CD4-positive, alpha-beta T cell (primary cell): Measurements from ENCODE around the gene ATP2B2. TPM values are rescaled to one million over a fixed set of nuclear protein-coding genes. Genes with fewer than 3 reads are reported as not detected.

Source experiments
- ATAC-seq: fragments of 200-7000 bp; cut with Tn5 transposase; one replicate; pipeline ENCODE4 v1.10.0; 2022; ENCODE audit warnings: mild to moderate bottlenecking; ENCODE audit not compliant: poor library complexity
- CTCF ChIA-PET: fragments of 350-600 bp; sonication (Branson Sonifier 250); formaldehyde crosslinking; loops from one replicate; lab custom pipeline; 2021; ENCODE audit warnings: antibody characterized with exemption, inconsistent platforms; lab: Charles Lee
- POLR2A ChIA-PET: fragments of 350-600 bp; sonication (Branson Sonifier 250); formaldehyde crosslinking; loops from one replicate; lab custom pipeline; 2021; ENCODE audit warnings: antibody characterized with exemption, inconsistent platforms; lab: Charles Lee
- DNase-seq, 14 experiments: peaks; one replicate each; pipeline ENCODE4 v3.0.0-alpha.2; 2013 to 2020; ENCODE audit warnings: mixed read lengths in 2 of 14
- H3K27ac ChIP-seq, 2 donors: one replicate each; pipeline versions ENCODE4 v1.5.1 to v1.7.0; 2013; ENCODE audit warnings: low read length in 2 of 2, low read depth in 1 of 2, mild to moderate bottlenecking in 1 of 2
- H3K27me3 ChIP-seq, 2 experiments: 1 replicate in 1 of 2; 2 replicates in 1 of 2; pipeline versions ENCODE4 v1.6.1 to v1.7.0; 2013; ENCODE audit warnings: low read length in 2 of 2, control low read depth in 1 of 2, mild to moderate bottlenecking in 1 of 2, moderate library complexity in 1 of 2; ENCODE audit not compliant: insufficient read depth in 2 of 2, control insufficient read depth in 1 of 2
- H3K36me3 ChIP-seq: one replicate; pipeline ENCODE4 v1.6.1; 2013; ENCODE audit warnings: low read length, control low read depth; ENCODE audit not compliant: insufficient read depth
- H3K4me1 ChIP-seq: one replicate; pipeline ENCODE4 v1.6.1; 2013; ENCODE audit warnings: low read length, control low read depth; ENCODE audit not compliant: insufficient read depth
- H3K4me3 ChIP-seq: one replicate; pipeline ENCODE4 v1.5.1; 2013; ENCODE audit warnings: mild to moderate bottlenecking, low read length, moderate library complexity
- H3K9me3 ChIP-seq, 2 experiments: 1 replicate in 1 of 2; 2 replicates in 1 of 2; pipeline versions ENCODE4 v1.6.1 to v1.7.0; 2013; ENCODE audit warnings: low read length in 2 of 2, mild to moderate bottlenecking in 2 of 2, control low read depth in 1 of 2, moderate library complexity in 1 of 2; ENCODE audit not compliant: control insufficient read depth in 1 of 2, insufficient read depth in 1 of 2
- H3K27ac Mint-ChIP-seq: one replicate; pipeline ENCODE4 v1.8.0; 2020; ENCODE audit warnings: mixed read lengths
- H3K27me3 Mint-ChIP-seq: one replicate; pipeline ENCODE4 v1.8.0; 2021; ENCODE audit warnings: mixed read lengths
- H3K36me3 Mint-ChIP-seq: one replicate; pipeline ENCODE4 v1.8.0; 2021; ENCODE audit warnings: low read depth, mixed read lengths
- H3K4me1 Mint-ChIP-seq: one replicate; pipeline ENCODE4 v1.8.0; 2021; ENCODE audit warnings: low read depth, mixed read lengths
- H3K4me3 Mint-ChIP-seq: one replicate; pipeline ENCODE4 v1.8.0; 2020; ENCODE audit warnings: mild to moderate bottlenecking, mixed read lengths
- H3K9me3 Mint-ChIP-seq: one replicate; pipeline ENCODE4 v1.8.0; 2020; ENCODE audit warnings: mixed read lengths
- intact Hi-C, 2 experiments: fragments of 100-400 bp; cut with DNase I in 1 of 2; cut with micrococcal nuclease in 1 of 2; formaldehyde crosslinking; loops; one replicate each; pipeline versions ENCODE4 v1.15.1 to v1.9.0; 2023 to 2025; cut with DNase I, micrococcal nuclease
- total RNA-seq, 174 experiments: library from RNA in 2 of 174; stranded (reverse) in 2 of 174; gene quantifications; one replicate each; pipeline ENCODE4 v1.2.3 and lab custom pipeline; 2021 to 2026
- TF ChIP-seq, protein P1 (sequence below): fragments of 200-600 bp; IDR thresholded peaks from one replicate; pipeline ENCODE4 v1.8.0; 2022; ENCODE audit warnings: antibody characterized with exemption, mild to moderate bottlenecking

Gene ATP2B2
- total RNA-seq, 2 experiments from 2014 or later = not detected

DNA sequence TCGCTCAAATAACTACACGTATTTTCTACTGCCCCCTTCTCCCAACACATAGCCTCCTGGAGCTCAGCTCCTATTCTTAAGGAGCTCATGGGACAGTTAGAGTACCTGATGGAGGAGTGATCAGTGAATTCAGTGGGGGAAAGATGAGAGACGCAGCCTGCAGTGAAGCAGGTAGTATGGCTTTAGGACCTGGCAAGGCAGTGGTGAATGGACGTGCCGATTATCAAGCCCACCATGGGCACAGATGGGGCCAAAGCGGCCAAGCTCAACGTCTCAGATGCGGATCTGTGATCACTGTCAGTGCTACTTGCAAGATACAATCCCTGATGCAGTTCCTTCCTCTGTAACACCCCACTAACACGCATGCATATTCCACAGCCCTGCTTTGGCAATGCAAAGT lies 45.8 kb upstream of the ATP2B2 start:
- Histone ChIP-seq H3K27ac (no peak overlapping the region), H3K9me3 (no peaks in the 10 kb centered on the region), H3K4me1 (peaks cover 16% of the 10 kb centered on the region), H3K4me3 (no peak overlapping the region), H3K36me3 (no peaks in the 10 kb centered on the region), H3K27me3 (no peaks in the 10 kb centered on the region)
- intact Hi-C loops = no loop called here
- no peak overlapping the region for H3K27ac Mint-ChIP-seq
- ATAC-seq (no peak), DNase-seq (no peak)
- H3K27me3 Mint-ChIP-seq = peaks cover 6% of the 10 kb centered on the region
- no peaks in the 10 kb centered on the region for H3K36me3 Mint-ChIP-seq
- ChIA-PET CTCF (no interaction called here), POLR2A (no interaction called here)
- TF ChIP-seq, protein P1, sequence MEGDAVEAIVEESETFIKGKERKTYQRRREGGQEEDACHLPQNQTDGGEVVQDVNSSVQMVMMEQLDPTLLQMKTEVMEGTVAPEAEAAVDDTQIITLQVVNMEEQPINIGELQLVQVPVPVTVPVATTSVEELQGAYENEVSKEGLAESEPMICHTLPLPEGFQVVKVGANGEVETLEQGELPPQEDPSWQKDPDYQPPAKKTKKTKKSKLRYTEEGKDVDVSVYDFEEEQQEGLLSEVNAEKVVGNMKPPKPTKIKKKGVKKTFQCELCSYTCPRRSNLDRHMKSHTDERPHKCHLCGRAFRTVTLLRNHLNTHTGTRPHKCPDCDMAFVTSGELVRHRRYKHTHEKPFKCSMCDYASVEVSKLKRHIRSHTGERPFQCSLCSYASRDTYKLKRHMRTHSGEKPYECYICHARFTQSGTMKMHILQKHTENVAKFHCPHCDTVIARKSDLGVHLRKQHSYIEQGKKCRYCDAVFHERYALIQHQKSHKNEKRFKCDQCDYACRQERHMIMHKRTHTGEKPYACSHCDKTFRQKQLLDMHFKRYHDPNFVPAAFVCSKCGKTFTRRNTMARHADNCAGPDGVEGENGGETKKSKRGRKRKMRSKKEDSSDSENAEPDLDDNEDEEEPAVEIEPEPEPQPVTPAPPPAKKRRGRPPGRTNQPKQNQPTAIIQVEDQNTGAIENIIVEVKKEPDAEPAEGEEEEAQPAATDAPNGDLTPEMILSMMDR = no peak
- H3K4me1 Mint-ChIP-seq = peaks cover 26% of the 10 kb centered on the region
- H3K4me3 Mint-ChIP-seq = no peak overlapping the region
- H3K9me3 Mint-ChIP-seq = no peaks in the 10 kb centered on the region

DNA sequence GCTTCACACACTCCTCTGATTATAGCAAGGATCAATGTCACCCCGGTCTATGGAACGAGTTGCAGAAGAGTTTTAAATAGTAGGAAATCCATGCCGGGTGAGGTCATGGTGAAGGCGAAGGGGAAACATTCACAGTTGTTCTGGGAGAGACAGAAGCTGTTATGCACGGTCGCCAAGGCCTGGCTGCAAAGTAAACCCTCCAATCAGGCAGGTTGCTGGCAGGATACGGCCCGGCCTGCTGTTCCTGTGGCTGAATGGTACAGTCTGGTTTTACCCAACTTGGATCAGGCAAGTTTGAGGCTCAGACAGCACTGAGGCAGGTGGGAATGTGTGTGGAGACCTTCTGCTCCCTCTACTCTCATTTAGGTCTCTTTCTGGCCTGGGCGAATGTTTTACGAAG lies 45.3 kb upstream of the ATP2B2 start:
- peaks cover 6% of the 10 kb centered on the region for H3K27me3 Mint-ChIP-seq
- no peak overlapping the region for H3K4me3 Mint-ChIP-seq
- ChIA-PET POLR2A (no interaction called here), CTCF (no interaction called here)
- H3K27ac Mint-ChIP-seq = no peak overlapping the region
- DNase-seq (no peak), ATAC-seq (no peak)
- H3K9me3 Mint-ChIP-seq = no peaks in the 10 kb centered on the region
- Histone ChIP-seq H3K9me3 (no peaks in the 10 kb centered on the region), H3K4me3 (no peak overlapping the region), H3K4me1 (peaks cover 16% of the 10 kb centered on the region), H3K36me3 (no peaks in the 10 kb centered on the region), H3K27me3 (no peaks in the 10 kb centered on the region), H3K27ac (no peak overlapping the region)
- no peaks in the 10 kb centered on the region for H3K36me3 Mint-ChIP-seq
- TF ChIP-seq, protein P1 = no peak
- peaks cover 26% of the 10 kb centered on the region for H3K4me1 Mint-ChIP-seq
- intact Hi-C loops = no loop called here

DNA sequence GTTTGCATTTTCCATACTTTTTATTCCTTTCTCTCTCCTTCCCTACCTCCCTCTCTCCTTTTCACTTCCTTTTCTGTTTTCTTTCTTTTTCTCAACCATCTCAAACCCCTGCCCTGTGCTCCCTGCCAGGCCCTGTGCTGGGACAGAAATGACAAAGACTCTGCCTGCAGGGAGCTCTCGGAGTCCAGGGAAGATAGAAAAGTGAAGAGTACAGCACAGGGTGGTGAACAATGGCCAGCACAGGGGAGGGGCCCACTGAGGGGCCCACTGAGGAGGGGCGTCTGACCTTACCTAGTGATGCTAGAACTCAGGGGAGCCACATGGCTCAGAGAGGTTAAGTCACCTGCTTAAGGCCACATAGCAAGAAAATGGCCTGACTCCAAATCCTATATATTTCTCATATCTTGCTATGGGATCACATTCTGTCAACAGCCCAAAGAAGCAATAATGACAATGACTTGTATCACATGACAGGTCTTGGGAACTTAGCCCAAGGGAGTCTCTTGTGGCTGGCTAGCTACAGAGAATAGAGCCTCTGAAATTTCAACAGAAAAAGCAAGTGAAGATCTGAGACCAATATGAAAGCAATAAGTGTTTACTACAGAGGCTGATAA lies 44.3 kb upstream of the ATP2B2 start:
- ATAC-seq = no peak
- Mint-ChIP-seq H3K27ac (no peak overlapping the region), H3K36me3 (no peaks in the 10 kb centered on the region), H3K4me3 (no peak overlapping the region), H3K4me1 (peaks cover 26% of the 10 kb centered on the region), H3K9me3 (no peaks in the 10 kb centered on the region), H3K27me3 (peaks cover 6% of the 10 kb centered on the region)
- Histone ChIP-seq H3K9me3 (no peaks in the 10 kb centered on the region), H3K36me3 (no peaks in the 10 kb centered on the region), H3K27ac (no peak overlapping the region), H3K4me1 (peaks cover 16% of the 10 kb centered on the region), H3K4me3 (no peak overlapping the region), H3K27me3 (no peaks in the 10 kb centered on the region)
- DNase-seq = no peak
- CTCF ChIA-PET = no interaction called here
- intact Hi-C loops = no loop called here
- TF ChIP-seq, protein P1 = no peak
- POLR2A ChIA-PET = no interaction called here
